Neutrophil (primary cell): Measurements from ENCODE around the gene PRDM16.

Source experiments
- H3K27ac ChIP-seq: fragments of 200-600 bp; sonication (generic); 2 replicates; pipeline ENCODE4 v1.5.1; 2016; ENCODE audit warnings: mild to moderate bottlenecking, moderate library complexity
- H3K27me3 ChIP-seq: fragments of 200-600 bp; sonication (generic); 2 replicates; pipeline ENCODE4 v1.6.0; 2016; ENCODE audit warnings: mild to moderate bottlenecking
- H3K36me3 ChIP-seq: fragments of 200-600 bp; sonication (generic); 2 replicates; pipeline ENCODE4 v1.5.1; 2017
- H3K4me1 ChIP-seq, 2 experiments: fragments of 200-600 bp in 1 of 2; sonication (generic) in 1 of 2; 1 replicate in 1 of 2; 2 replicates in 1 of 2; pipeline versions ENCODE4 v1.5.1 to v1.6.1; 2013 to 2016; ENCODE audit warnings: low read depth in 1 of 2, low read length in 1 of 2, mild to moderate bottlenecking in 1 of 2, moderate library complexity in 1 of 2; ENCODE audit not compliant: control insufficient read depth in 1 of 2, insufficient read depth in 1 of 2
- H3K4me3 ChIP-seq, 2 experiments: fragments of 200-600 bp in 1 of 2; sonication (generic) in 1 of 2; 1 replicate in 1 of 2; 2 replicates in 1 of 2; pipeline ENCODE4 v1.5.1; 2013 to 2016; ENCODE audit warnings: low read depth in 1 of 2, low read length in 1 of 2, mild to moderate bottlenecking in 1 of 2, moderate library complexity in 1 of 2
- H3K9me3 ChIP-seq: fragments of 200-600 bp; sonication (generic); 2 replicates; pipeline ENCODE4 v1.5.1; 2016
- TF ChIP-seq, protein P1 (sequence below): fragments of 200-600 bp; sonication (generic); IDR thresholded peaks from 2 replicates; pipeline ENCODE4 v1.5.1; 2016; ENCODE audit warnings: antibody characterized with exemption

The PRDM16 gene

DNA sequence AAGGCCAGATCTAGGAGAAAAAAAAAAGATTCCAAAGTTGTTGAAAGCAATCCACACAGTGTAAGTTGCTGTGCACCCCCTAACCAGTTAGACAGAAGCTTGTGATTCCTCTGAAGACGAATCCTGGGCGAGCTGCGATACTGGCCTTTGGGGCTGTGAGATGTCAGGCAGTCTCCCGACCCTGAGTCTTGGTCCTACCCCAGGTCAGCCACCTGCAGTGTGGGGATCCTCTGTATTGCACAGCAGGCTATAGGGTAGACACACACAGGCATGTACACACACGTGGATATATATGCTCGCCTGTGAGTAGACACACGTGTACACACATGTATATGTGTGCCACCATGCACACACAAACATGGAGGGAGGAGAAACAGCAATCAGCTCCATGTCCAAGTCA lies 34.8 kb upstream of the PRDM16 start:
- Histone ChIP-seq H3K4me1 (no peaks in the 10 kb centered on the region), H3K9me3 (no peaks in the 10 kb centered on the region), H3K27ac (no peak overlapping the region), H3K27me3 (peaks cover 5% of the 10 kb centered on the region), H3K4me3 (no peak overlapping the region), H3K36me3 (no peaks in the 10 kb centered on the region)
- TF ChIP-seq, protein P1, sequence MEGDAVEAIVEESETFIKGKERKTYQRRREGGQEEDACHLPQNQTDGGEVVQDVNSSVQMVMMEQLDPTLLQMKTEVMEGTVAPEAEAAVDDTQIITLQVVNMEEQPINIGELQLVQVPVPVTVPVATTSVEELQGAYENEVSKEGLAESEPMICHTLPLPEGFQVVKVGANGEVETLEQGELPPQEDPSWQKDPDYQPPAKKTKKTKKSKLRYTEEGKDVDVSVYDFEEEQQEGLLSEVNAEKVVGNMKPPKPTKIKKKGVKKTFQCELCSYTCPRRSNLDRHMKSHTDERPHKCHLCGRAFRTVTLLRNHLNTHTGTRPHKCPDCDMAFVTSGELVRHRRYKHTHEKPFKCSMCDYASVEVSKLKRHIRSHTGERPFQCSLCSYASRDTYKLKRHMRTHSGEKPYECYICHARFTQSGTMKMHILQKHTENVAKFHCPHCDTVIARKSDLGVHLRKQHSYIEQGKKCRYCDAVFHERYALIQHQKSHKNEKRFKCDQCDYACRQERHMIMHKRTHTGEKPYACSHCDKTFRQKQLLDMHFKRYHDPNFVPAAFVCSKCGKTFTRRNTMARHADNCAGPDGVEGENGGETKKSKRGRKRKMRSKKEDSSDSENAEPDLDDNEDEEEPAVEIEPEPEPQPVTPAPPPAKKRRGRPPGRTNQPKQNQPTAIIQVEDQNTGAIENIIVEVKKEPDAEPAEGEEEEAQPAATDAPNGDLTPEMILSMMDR, result no peak

DNA sequence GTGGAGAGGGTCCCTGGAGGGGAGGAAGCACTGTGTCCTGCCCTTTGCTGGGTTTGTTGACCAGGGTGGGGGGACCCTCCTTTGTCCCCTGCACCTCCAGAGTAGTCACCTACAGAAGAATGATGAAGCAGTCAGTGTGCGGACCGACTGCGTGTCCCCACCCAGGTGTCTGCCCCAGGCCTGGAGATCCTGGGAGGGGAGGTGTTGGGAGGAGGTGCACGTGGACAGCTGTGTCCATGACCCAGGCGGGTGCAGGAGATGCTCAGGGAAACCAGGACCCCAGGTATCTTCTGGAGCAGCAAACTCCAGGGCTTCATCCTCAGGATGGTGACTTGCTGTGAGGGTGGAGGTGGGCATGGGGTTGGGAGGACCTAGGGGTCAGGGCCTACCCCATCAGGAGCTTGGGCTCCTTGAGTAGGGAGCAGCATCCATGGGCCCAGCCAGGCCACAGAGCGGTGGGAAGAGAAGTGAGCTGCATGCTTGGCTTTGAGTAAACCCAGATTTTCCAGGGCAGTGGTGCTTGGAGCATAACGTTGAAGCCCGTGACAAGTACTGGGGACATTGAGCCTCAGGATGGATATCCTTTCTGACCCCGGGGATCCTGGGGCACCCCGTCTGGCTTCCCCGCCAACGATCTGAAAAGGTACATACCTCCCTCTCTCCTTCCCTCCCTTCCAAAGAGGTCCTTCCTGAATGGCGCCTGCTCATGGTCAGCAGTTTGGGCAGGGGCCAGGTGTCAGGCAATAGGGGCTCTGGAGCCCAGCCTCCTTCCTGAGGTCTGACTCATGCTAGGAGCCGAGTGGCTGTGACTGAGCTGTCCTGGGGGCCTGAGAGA lies 34.1 kb upstream of the PRDM16 start:
- H3K27ac ChIP-seq, result no peak overlapping the region
- TF ChIP-seq, protein P1, result no peak
- no peaks in the 10 kb centered on the region for H3K27me3 ChIP-seq
- no peak overlapping the region for H3K4me3 ChIP-seq
- H3K36me3 ChIP-seq, result no peaks in the 10 kb centered on the region
- no peaks in the 10 kb centered on the region for H3K9me3 ChIP-seq
- no peaks in the 10 kb centered on the region for H3K4me1 ChIP-seq

DNA sequence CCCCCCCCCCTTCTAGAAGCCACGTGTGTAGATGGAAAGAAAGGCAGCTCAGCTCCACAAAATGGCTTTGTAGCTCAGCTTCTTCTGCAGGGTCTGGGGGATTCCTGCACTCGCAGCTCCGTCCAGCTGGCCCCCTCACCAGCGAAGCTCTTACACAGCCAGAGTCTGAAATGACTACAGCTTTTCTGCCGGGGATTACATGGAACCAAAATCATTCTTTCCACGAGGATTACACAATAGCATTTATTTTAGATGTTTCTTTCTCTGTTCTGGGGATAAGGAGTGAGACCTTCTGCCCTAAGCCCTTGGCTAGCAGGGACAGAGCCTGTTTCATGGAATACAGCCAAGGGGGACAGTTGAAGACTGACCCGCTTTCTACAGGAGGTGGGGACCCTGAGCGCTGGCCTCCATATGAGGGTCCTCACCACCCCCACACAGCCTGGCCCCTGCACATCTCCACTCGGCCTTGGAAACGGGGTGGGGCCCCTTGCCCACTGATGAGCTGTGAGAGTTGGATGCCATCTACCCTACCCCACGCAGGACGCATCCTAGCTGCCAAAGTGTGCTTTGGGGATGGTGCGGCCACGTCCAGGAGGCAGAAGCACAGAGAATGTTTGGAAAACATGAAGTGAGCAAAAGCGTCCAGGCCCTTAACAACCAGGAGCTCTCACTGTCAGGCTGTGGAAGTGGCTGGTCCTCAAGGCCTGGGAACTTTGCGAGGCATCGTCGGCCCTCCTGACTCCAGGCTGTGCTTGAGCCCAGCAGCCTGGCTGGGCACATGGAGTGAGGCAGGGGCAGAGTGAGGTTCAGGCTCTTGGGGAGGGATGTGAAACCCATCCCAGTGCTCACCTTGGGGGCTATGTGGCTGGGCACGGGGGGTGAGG lies 33.2 kb upstream of the PRDM16 start:
- no peak overlapping the region for H3K4me3 ChIP-seq
- H3K4me1 ChIP-seq, result no peaks in the 10 kb centered on the region
- H3K9me3 ChIP-seq, result no peaks in the 10 kb centered on the region
- no peak overlapping the region for H3K27ac ChIP-seq
- no peaks in the 10 kb centered on the region for H3K36me3 ChIP-seq
- H3K27me3 ChIP-seq, result peaks cover 3% of the 10 kb centered on the region
- TF ChIP-seq, protein P1, result no peak

DNA sequence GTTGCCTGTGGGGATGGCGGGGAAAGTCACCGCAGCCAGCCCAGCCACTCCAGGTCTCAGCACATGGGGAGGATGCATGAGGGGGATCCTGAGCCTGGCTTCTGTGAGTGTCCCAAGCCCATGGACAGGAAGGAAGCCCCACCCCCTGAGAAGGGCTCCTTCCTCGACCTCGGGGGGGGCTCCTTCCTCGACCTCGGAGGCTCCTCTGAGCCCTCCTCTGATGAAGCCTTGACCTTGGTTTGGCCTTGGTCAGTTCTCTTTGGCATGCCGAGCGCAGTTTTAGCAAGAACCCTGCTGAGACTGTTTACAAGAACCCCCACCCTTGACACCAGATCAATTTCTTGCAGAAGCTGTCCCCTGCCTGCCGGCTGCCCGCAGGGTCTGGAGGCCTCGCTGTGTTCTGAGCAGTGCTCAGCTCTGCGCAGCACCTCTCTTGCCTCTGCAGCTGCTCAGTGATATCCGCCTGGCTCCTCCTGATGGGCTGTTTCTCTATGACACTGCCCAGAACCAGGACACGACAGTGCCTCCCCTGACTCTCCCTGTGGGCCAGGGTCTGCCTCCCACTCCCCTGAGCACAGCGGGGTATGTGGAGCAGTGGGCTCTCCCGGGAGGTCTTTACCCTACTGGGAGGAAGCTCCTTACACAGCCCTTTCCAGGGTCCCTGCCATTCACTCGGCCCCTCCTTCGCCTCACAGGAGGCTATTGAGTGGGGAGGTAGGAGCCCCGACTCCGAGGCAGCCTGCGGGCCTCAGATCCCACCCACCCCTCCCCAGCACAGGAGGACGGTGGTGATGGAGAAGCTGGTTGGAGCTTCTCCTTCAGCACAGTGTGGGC lies 32.3 kb upstream of the PRDM16 start:
- H3K36me3 ChIP-seq, result no peaks in the 10 kb centered on the region
- H3K27me3 ChIP-seq, result peaks cover 6% of the 10 kb centered on the region
- H3K27ac ChIP-seq, result no peak overlapping the region
- no peak overlapping the region for H3K4me3 ChIP-seq
- TF ChIP-seq, protein P1, result no peak
- H3K4me1 ChIP-seq, result no peaks in the 10 kb centered on the region
- H3K9me3 ChIP-seq, result no peaks in the 10 kb centered on the region
